Left lung (tissue), 10 donors: ENCODE measurements around the gene AMMECR1. TPM values are rescaled to one million over a fixed set of nuclear protein-coding genes. Genes with fewer than 3 reads are reported as not detected.

Source experiments
- ATAC-seq: fragments of 200-7000 bp; cut with Tn5 transposase; one replicate; pipeline ENCODE4 v1.9.1; 2020; ENCODE audit warnings: moderate library complexity
- DNase-seq, 4 donors: peaks; one replicate each; pipeline ENCODE4 v3.0.0-alpha.2; 2013 to 2020
- H3K27ac ChIP-seq, 2 donors: fragments of 200-600 bp; sonication (generic) in 1 of 2; one replicate each; pipeline versions ENCODE4 v1.5.0 to v1.8.0; 2020 to 2021
- H3K27me3 ChIP-seq, 2 donors: fragments of 200-600 bp; sonication (generic) in 1 of 2; one replicate each; pipeline versions ENCODE4 v1.5.0 to v1.8.0; 2020 to 2021
- H3K36me3 ChIP-seq, 2 donors: fragments of 200-600 bp; sonication (generic) in 1 of 2; one replicate each; pipeline versions ENCODE4 v1.5.0 to v1.8.0; 2020 to 2021
- H3K4me1 ChIP-seq, 2 donors: fragments of 200-600 bp; one replicate each; pipeline ENCODE4 v1.8.0; 2021
- H3K4me3 ChIP-seq, 2 donors: fragments of 200-600 bp; sonication (generic) in 1 of 2; one replicate each; pipeline versions ENCODE4 v1.5.0 to v1.8.0; 2020 to 2021; ENCODE audit warnings: mild to moderate bottlenecking in 1 of 2
- H3K9me3 ChIP-seq, 2 donors: fragments of 200-600 bp; sonication (generic) in 1 of 2; one replicate each; pipeline versions ENCODE4 v1.5.0 to v1.8.0; 2020 to 2021
- CTCF ChIP-seq, 2 donors: fragments of 200-600 bp; sonication (generic) in 1 of 2; IDR thresholded peaks; one replicate each; pipeline versions ENCODE4 v1.5.0 to v1.8.0; 2021; ENCODE audit warnings: antibody characterized with exemption in 2 of 2
- intact Hi-C, 2 donors: fragments of 100-400 bp; cut with DNase I; formaldehyde crosslinking; loops; one replicate each; pipeline versions ENCODE4 v1.11.2 to v1.14.2; 2022
- polyA plus RNA-seq, 6 donors: library from polyadenylated mRNA; unstranded; fragments of 120-200 nt; gene quantifications; one replicate each; pipeline ENCODE4 v1.2.1, GENCODE V29; 2013; ENCODE audit not compliant: insufficient read length in 6 of 6
- total RNA-seq, 2 donors: library from RNA; stranded (reverse); fragmentation: NEBNext Ultra II Directional; extraction: Animal tissue kit (Norgen Biotek cat#: 25700); gene quantifications; one replicate each; pipeline ENCODE4 v1.2.1, GENCODE V29; 2021
- donor health status: DM: no; HTN: yes; CAD: no.
- donor health status: DM: no; HTN: no; CAD: no.

The AMMECR1 gene
- total and polyA plus RNA-seq, 8 donors: 8.9 to 15.2 (median 12.7) TPM

- Histone ChIP-seq H3K4me1 (no peaks in the 10 kb centered on the region), H3K4me3 (no peak overlapping the region), H3K9me3 (no peaks in the 10 kb centered on the region), H3K27ac (no peak overlapping the region), H3K36me3 (no peaks in the 10 kb centered on the region), H3K27me3 (peaks cover 0 to 7% of the 10 kb centered on the region in 2 donors)
- intact Hi-C loops: no loop called here
- TF ChIP-seq CTCF (IDR thresholded peaks at IDR 0.05): no peak
- DNase-seq (no peak), ATAC-seq (no peak)
These were observed 65.2 kb downstream of the AMMECR1 start for GRCh38 chrX:110252711-110253110.

GRCh38 chrX:110251961-110252360 lies 65.9 kb downstream of the AMMECR1 start:
- intact Hi-C loops: no loop called here
- no peak for DNase-seq
- no peaks in the 10 kb centered on the region for H3K9me3 ChIP-seq
- H3K27ac ChIP-seq: no peak overlapping the region
- no peaks in the 10 kb centered on the region for H3K36me3 ChIP-seq
- no peak overlapping the region for H3K4me3 ChIP-seq
- H3K4me1 ChIP-seq: no peaks in the 10 kb centered on the region
- peaks cover 0 to 7% of the 10 kb centered on the region in 2 donors for H3K27me3 ChIP-seq
- no peak for TF ChIP-seq CTCF (IDR thresholded peaks at IDR 0.05)
- no peak for ATAC-seq

- ATAC-seq (no peak), DNase-seq (no peak)
- Histone ChIP-seq H3K4me1 (no peaks in the 10 kb centered on the region), H3K36me3 (no peaks in the 10 kb centered on the region), H3K9me3 (no peaks in the 10 kb centered on the region), H3K27me3 (peaks cover 0 to 7% of the 10 kb centered on the region in 2 donors), H3K27ac (no peak overlapping the region), H3K4me3 (no peak overlapping the region)
- intact Hi-C loops: no loop called here
- no peak for TF ChIP-seq CTCF (IDR thresholded peaks at IDR 0.05)
These were observed 66.4 kb downstream of the AMMECR1 start for GRCh38 chrX:110251526-110251925.

- no peak for TF ChIP-seq CTCF (IDR thresholded peaks at IDR 0.05)
- no peak for DNase-seq
These were observed 67.0 kb downstream of the AMMECR1 start for GRCh38 chrX:110250847-110251246.

GRCh38 chrX:110248578-110248977 lies 69.3 kb downstream of the AMMECR1 start:
- intact Hi-C loops: no loop called here

More at GRCh38 chrX:110250847-110251246, 67.0 kb downstream of the AMMECR1 start:
- no peak overlapping the region for H3K27ac ChIP-seq
- intact Hi-C loops: no loop called here
- no peak for ATAC-seq
- no peaks in the 10 kb centered on the region for H3K4me1 ChIP-seq
- no peaks in the 10 kb centered on the region for H3K36me3 ChIP-seq
- H3K27me3 ChIP-seq: peaks cover 0 to 7% of the 10 kb centered on the region in 2 donors
- H3K9me3 ChIP-seq: no peaks in the 10 kb centered on the region
- no peak overlapping the region for H3K4me3 ChIP-seq

More at GRCh38 chrX:110248578-110248977, 69.3 kb downstream of the AMMECR1 start:
- Histone ChIP-seq H3K27ac (no peak overlapping the region), H3K36me3 (no peaks in the 10 kb centered on the region), H3K4me3 (no peak overlapping the region), H3K27me3 (peaks cover 0 to 19% of the 10 kb centered on the region in 2 donors), H3K4me1 (no peaks in the 10 kb centered on the region), H3K9me3 (no peaks in the 10 kb centered on the region)
- ATAC-seq: no peak
- no peak for DNase-seq
- TF ChIP-seq CTCF (IDR thresholded peaks at IDR 0.05): no peak
